GM12891 (cell line): ENCODE data around the gene ERO1A.

Source experiments
- POLR2A ChIP-seq: IDR thresholded peaks from 2 replicates; pipeline ENCODE4 v1.6.1; 2011; ENCODE audit warnings: low read depth, low read length, control low read depth
- POLR2AphosphoS5 ChIP-seq: IDR thresholded peaks from 2 replicates; pipeline ENCODE4 v1.6.1; 2011; ENCODE audit warnings: low read depth, low read length, control low read depth
- TAF1 ChIP-seq: IDR thresholded peaks from 2 replicates; pipeline ENCODE4 v1.6.1; 2011; ENCODE audit warnings: low read depth, low read length, control low read depth

DNA sequence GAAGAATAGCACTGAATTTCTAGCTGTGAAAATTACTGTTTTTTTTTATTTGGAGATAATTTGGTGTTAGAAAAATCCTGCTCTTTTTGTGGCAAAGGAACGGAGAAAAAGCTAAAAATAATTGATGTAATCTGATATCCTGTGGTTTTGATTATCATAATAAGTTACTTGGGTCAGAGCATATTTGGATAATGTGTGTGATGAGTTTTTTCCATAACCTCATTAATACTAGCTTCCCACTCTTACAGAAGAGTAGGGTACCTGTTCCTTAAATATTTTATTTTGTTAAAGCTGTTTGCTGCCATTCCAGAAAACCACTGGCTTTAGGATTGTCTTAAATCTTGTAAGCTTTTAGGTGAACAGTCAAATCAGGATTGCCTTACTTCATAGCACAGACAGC is 16.3 kb upstream of the ERO1A start:
- no peak for TF ChIP-seq POLR2AphosphoS5
- no peak for TF ChIP-seq POLR2A
- no peak for TF ChIP-seq TAF1
